IMR-90 (cell line): ENCODE data around the gene USP6NL. TPM values are rescaled to one million over a fixed set of nuclear protein-coding genes. Genes with fewer than 3 reads are reported as not detected.

ENCODE experiments used
- ATAC-seq: fragments of 200-7000 bp; cut with Tn5 transposase; 2 replicates; pipeline ENCODE4 v1.9.1; 2020; ENCODE audit warnings: low read depth, mild to moderate bottlenecking, moderate library complexity
- BruUV-seq: library from RNA; stranded (reverse); fragments of 400-500 nt; replicated peaks from 2 replicates; lab custom pipeline; 2021; lab: Mats Ljungman, UMichigan
- CTCF ChIA-PET: fragments of 300-600 bp; formaldehyde crosslinking; extraction: SDS; loops from one replicate; lab custom pipeline; 2021; ENCODE audit warnings: antibody characterized with exemption; lab: Yijun Ruan, JAX
- POLR2A ChIA-PET: fragments of 300-600 bp; sonication (Branson Sonifier 250); formaldehyde crosslinking; loops from one replicate; lab custom pipeline; 2022; ENCODE audit warnings: antibody characterized with exemption; ENCODE audit not compliant: unreplicated experiment; lab: Charles Lee
- DNase-seq: peaks from one replicate; pipeline ENCODE4 v3.0.0; 2013
- H2AFZ ChIP-seq: replicated peaks from 2 replicates; pipeline ENCODE3; 2013; ENCODE audit warnings: low read length, mild to moderate bottlenecking; ENCODE audit not compliant: poor library complexity
- H2AK5ac ChIP-seq: 2 replicates; pipeline ENCODE4 v1.6.1; 2013; ENCODE audit warnings: low read depth, low read length, inconsistent platforms
- H2AK9ac ChIP-seq: replicated peaks from 2 replicates; pipeline ENCODE3; 2013; ENCODE audit warnings: mild to moderate bottlenecking, low read depth, low read length, moderate library complexity; ENCODE audit not compliant: poor library complexity
- H2BK120ac ChIP-seq: 2 replicates; pipeline ENCODE4 v1.6.1; 2013; ENCODE audit warnings: low read depth, low read length, inconsistent platforms
- H2BK15ac ChIP-seq: 3 replicates; pipeline ENCODE4 v1.6.1; 2013; ENCODE audit warnings: low read depth, low read length, inconsistent platforms
- H2BK20ac ChIP-seq: 2 replicates; pipeline ENCODE4 v1.6.1; 2013; ENCODE audit warnings: low read depth, mild to moderate bottlenecking, inconsistent platforms, low read length, moderate library complexity
- H2BK5ac ChIP-seq: 2 replicates; pipeline ENCODE4 v1.6.1; 2013; ENCODE audit warnings: mild to moderate bottlenecking, low read depth, low read length, inconsistent platforms; ENCODE audit not compliant: poor library complexity, severe bottlenecking
- H3K14ac ChIP-seq: replicated peaks from 2 replicates; pipeline ENCODE4 v1.6.1; 2013; ENCODE audit warnings: low read depth, low read length, inconsistent platforms
- H3K18ac ChIP-seq: 2 replicates; pipeline ENCODE4 v1.6.1; 2013; ENCODE audit warnings: low read depth, low read length, control low read depth
- H3K23ac ChIP-seq: 2 replicates; pipeline ENCODE4 v1.6.1; 2013; ENCODE audit warnings: low read depth, low read length, inconsistent platforms
- H3K27ac ChIP-seq: 2 replicates; pipeline ENCODE4 v1.5.1; 2013; ENCODE audit warnings: mild to moderate bottlenecking, control low read depth, low read length; ENCODE audit not compliant: insufficient read depth
- H3K27me3 ChIP-seq: 2 replicates; pipeline ENCODE4 v1.6.1; 2013; ENCODE audit warnings: low read length; ENCODE audit not compliant: control insufficient read depth, insufficient read depth
- H3K36me3 ChIP-seq: 2 replicates; pipeline ENCODE4 v1.6.1; 2013; ENCODE audit warnings: low read length, mixed read lengths; ENCODE audit not compliant: control insufficient read depth, insufficient read depth
- H3K4ac ChIP-seq: 2 replicates; pipeline ENCODE4 v1.6.1; 2013; ENCODE audit warnings: low read depth, low read length, inconsistent platforms
- H3K4me1 ChIP-seq: 2 replicates; pipeline ENCODE4 v1.6.1; 2013; ENCODE audit warnings: low read length, mixed read lengths; ENCODE audit not compliant: control insufficient read depth, insufficient read depth
- H3K4me2 ChIP-seq: 2 replicates; pipeline ENCODE4 v1.6.1; 2013; ENCODE audit warnings: low read depth, mild to moderate bottlenecking, control low read depth, low read length, moderate library complexity
- H3K4me3 ChIP-seq: 2 replicates; pipeline ENCODE4 v1.5.1; 2013; ENCODE audit warnings: low read depth, mild to moderate bottlenecking, control low read depth, low read length, moderate library complexity; ENCODE audit not compliant: insufficient read depth
- H3K56ac ChIP-seq: 2 replicates; pipeline ENCODE4 v1.6.1; 2013; ENCODE audit warnings: low read length, inconsistent platforms; ENCODE audit not compliant: insufficient read depth; ENCODE audit errors: extremely low read depth
- H3K79me1 ChIP-seq, 2 experiments: 2 replicates each; pipeline ENCODE4 v1.6.1; 2013; ENCODE audit warnings: low read length in 2 of 2, inconsistent platforms in 1 of 2, low read depth in 1 of 2
- H3K9ac ChIP-seq: 2 replicates; pipeline ENCODE4 v1.6.1; 2013; ENCODE audit warnings: low read depth, low read length, control low read depth
- H3K9me1 ChIP-seq: 2 replicates; pipeline ENCODE4 v1.6.1; 2013; ENCODE audit warnings: low read length, inconsistent platforms; ENCODE audit not compliant: insufficient read depth
- H3K9me3 ChIP-seq: 2 replicates; pipeline ENCODE4 v1.6.1; 2013; ENCODE audit warnings: low read length; ENCODE audit not compliant: control insufficient read depth, insufficient read depth
- H4K20me1 ChIP-seq: 2 replicates; pipeline ENCODE4 v1.6.1; 2013; ENCODE audit warnings: low read length, inconsistent platforms; ENCODE audit not compliant: insufficient read depth
- H4K5ac ChIP-seq: 2 replicates; pipeline ENCODE4 v1.6.1; 2013; ENCODE audit warnings: mild to moderate bottlenecking, low read depth, low read length, control low read depth
- H4K8ac ChIP-seq, 2 experiments: 2 replicates each; pipeline ENCODE4 v1.6.1; 2013; ENCODE audit warnings: low read depth in 2 of 2, low read length in 2 of 2, control low read depth in 1 of 2, inconsistent platforms in 1 of 2
- H4K91ac ChIP-seq: 2 replicates; pipeline ENCODE4 v1.6.1; 2013; ENCODE audit warnings: low read depth, low read length, inconsistent platforms; ENCODE audit not compliant: insufficient read depth
- BHLHE40 ChIP-seq: fragments of 150-350 bp; IDR thresholded peaks from 2 replicates; pipeline ENCODE4 v1.6.1; 2016; ENCODE audit warnings: mild to moderate bottlenecking, low read depth, low read length
- CEBPB ChIP-seq: IDR thresholded peaks from 2 replicates; pipeline ENCODE4 v1.6.1; 2012; ENCODE audit warnings: low read depth, low read length, improper control_type of control experiment
- CHD1 ChIP-seq: IDR thresholded peaks from 2 replicates; pipeline ENCODE4 v1.6.1; 2012; ENCODE audit warnings: low read depth, low read length, improper control_type of control experiment
- ELK1 ChIP-seq: fragments of 150-350 bp; IDR thresholded peaks from 2 replicates; pipeline ENCODE4 v1.6.1; 2016; ENCODE audit warnings: low read depth, mild to moderate bottlenecking, low read length, moderate library complexity, borderline replicate concordance
- FOS ChIP-seq: fragments of 150-350 bp; IDR thresholded peaks from 2 replicates; pipeline ENCODE4 v1.6.1; 2016; ENCODE audit warnings: low read depth, low read length
- MAFK ChIP-seq: IDR thresholded peaks from 2 replicates; pipeline ENCODE4 v1.6.1; 2012; ENCODE audit warnings: low read depth, low read length, improper control_type of control experiment
- MAZ ChIP-seq: IDR thresholded peaks from 2 replicates; pipeline ENCODE4 v1.6.1; 2012; ENCODE audit warnings: low read depth, mild to moderate bottlenecking, low read length, improper control_type of control experiment, moderate library complexity, borderline replicate concordance
- MXI1 ChIP-seq: IDR thresholded peaks from 2 replicates; pipeline ENCODE4 v1.6.1; 2012; ENCODE audit warnings: low read depth, mild to moderate bottlenecking, low read length, moderate library complexity, borderline replicate concordance
- NFE2L2 ChIP-seq: fragments of 150-350 bp; IDR thresholded peaks from 2 replicates; pipeline ENCODE4 v1.6.1; 2016; ENCODE audit warnings: low read depth, mild to moderate bottlenecking, low read length
- POLR2A ChIP-seq: IDR thresholded peaks from 2 replicates; pipeline ENCODE4 v1.6.1; 2012; ENCODE audit warnings: mild to moderate bottlenecking, low read depth, low read length
- RAD21 ChIP-seq: IDR thresholded peaks from 2 replicates; pipeline ENCODE4 v1.6.1; 2012; ENCODE audit warnings: low read length, improper control_type of control experiment
- RCOR1 ChIP-seq: IDR thresholded peaks from 2 replicates; pipeline ENCODE4 v1.6.1; 2012; ENCODE audit warnings: mild to moderate bottlenecking, low read length, improper control_type of control experiment; ENCODE audit not compliant: insufficient replicate concordance
- RFX5 ChIP-seq: IDR thresholded peaks from 2 replicates; pipeline ENCODE4 v1.8.0; 2012; ENCODE audit warnings: low read depth, mild to moderate bottlenecking, low read length, moderate library complexity
- SMC3 ChIP-seq: fragments of 150-350 bp; IDR thresholded peaks from 2 replicates; pipeline ENCODE4 v1.6.1; 2016; ENCODE audit warnings: low read depth, mild to moderate bottlenecking, antibody characterized with exemption, low read length, moderate library complexity
- WGBS, 2 experiments: methylation state at CpG; one replicate each; pipeline versions ENCODE4 v1.1.5 to v1.1.7; 2013; ENCODE audit warnings: missing lambda C conversion rate in 2 of 2; ENCODE audit not compliant: insufficient read length in 1 of 2; ENCODE audit errors: extremely low coverage in 2 of 2; 5-methylcytosine and 5-hydroxymethylcytosine counted together
- dilution Hi-C: fragments of 300-500 bp; cut with HindIII; formaldehyde crosslinking; loops from one replicate; pipeline ENCODE4 v1.14.3; 2018; ENCODE audit warnings: low sequenced_read_pairs; ENCODE audit not compliant: unreplicated experiment
- in situ Hi-C: fragments of 300-500 bp; cut with MboI; formaldehyde crosslinking; loops from 3 replicates; pipeline ENCODE4 v1.14.3; 2019; ENCODE audit warnings: low sequenced_read_pairs, inconsistent platforms, mixed read lengths
- intact Hi-C: fragments of 100-400 bp; cut with micrococcal nuclease; formaldehyde crosslinking; loops from 2 replicates; pipeline ENCODE4 v1.10.0; 2022
- polyA plus RNA-seq, 3 experiments: library from polyadenylated mRNA; depleted of rRNA; stranded (reverse); fragments of >200 nt; gene quantifications; 2 replicates each; pipeline ENCODE4 v1.2.3, GENCODE V29; 2012; ENCODE audit warnings: low replicate concordance in 1 of 3
- total RNA-seq: library from RNA; depleted of rRNA; stranded (reverse); fragments of >200 nt; gene quantifications from 2 replicates; pipeline ENCODE4 v1.2.3, GENCODE V29; 2012
- TF ChIP-seq, protein P1 (sequence below): conservative IDR thresholded peaks from 2 replicates; pipeline ENCODE4 v1.5.1; 2012; ENCODE audit warnings: mild to moderate bottlenecking, low read depth, low read length, improper control_type of control experiment
- TF ChIP-seq, protein P2 (sequence below): fragments of 150-350 bp; IDR thresholded peaks from 2 replicates; pipeline ENCODE4 v1.6.1; 2017; ENCODE audit warnings: mild to moderate bottlenecking, antibody characterized with exemption, low read length, low read depth

Gene USP6NL
- total and polyA plus RNA-seq, 2 of the 4 experiments (the other 2 are of a cell fraction): 7.8 to 9.1 TPM

GRCh38 chr10:11530806-11531205 is 80.6 kb downstream of the USP6NL start:
- no peaks in the 10 kb centered on the region; the same call in 1 of the 2 replicates for H4K20me1 ChIP-seq
- intact Hi-C loops: no loop called here
- H2AK5ac ChIP-seq: no peak overlapping the region

More at GRCh38 chr10:11530806-11531205, 80.6 kb downstream of the USP6NL start:
- Histone ChIP-seq H3K9ac (no peak overlapping the region), H3K4me3 (no peak overlapping the region), H3K9me1 (peaks cover 9% of the 10 kb centered on the region), H4K5ac (no peak overlapping the region), H3K18ac (no peak overlapping the region), H3K27ac (no peak overlapping the region), H3K14ac (no peak overlapping the region), H3K27me3 (no peaks in the 10 kb centered on the region), H3K56ac (no peak overlapping the region), H2BK5ac (no peak overlapping the region), H2BK20ac (no peak overlapping the region), H3K23ac (no peak overlapping the region), H3K9me3 (no peaks in the 10 kb centered on the region), H3K79me1 (peaks cover 18 to 22% of the 10 kb centered on the region in 2 experiments), H3K4ac (no peak overlapping the region), H4K91ac (no peak overlapping the region), H3K4me2 (peak overlapping the region; percentile 61; the same call in 1 of the 2 replicates), H3K4me1 (peaks cover 13% of the 10 kb centered on the region), H2BK15ac (no peak overlapping the region), H2BK120ac (no peak overlapping the region), H2AK9ac (no peak overlapping the region), H4K8ac (no peak overlapping the region), H2AFZ (no peak overlapping the region), H3K36me3 (no peaks in the 10 kb centered on the region)
- CTCF ChIA-PET: no interaction called here
- in situ Hi-C loops (no loop called here), dilution Hi-C loops (no loop called here)
- BruUV-seq: no TSS peak
- ATAC-seq: no peak
- no CpG with 5 or more reads among the region's 5 CpGs for WGBS, 2 experiments
- no peak for DNase-seq
- TF ChIP-seq FOS (no peak), RAD21 (no peak), MAFK (no peak), BHLHE40 (no peak), SMC3 (no peak), CEBPB (no peak), CHD1 (no peak), POLR2A (no peak), RFX5 (no peak), NFE2L2 (no peak), ELK1 (no peak), MXI1 (no peak), MAZ (no peak), RCOR1 (no peak)
- TF ChIP-seq, protein P1, sequence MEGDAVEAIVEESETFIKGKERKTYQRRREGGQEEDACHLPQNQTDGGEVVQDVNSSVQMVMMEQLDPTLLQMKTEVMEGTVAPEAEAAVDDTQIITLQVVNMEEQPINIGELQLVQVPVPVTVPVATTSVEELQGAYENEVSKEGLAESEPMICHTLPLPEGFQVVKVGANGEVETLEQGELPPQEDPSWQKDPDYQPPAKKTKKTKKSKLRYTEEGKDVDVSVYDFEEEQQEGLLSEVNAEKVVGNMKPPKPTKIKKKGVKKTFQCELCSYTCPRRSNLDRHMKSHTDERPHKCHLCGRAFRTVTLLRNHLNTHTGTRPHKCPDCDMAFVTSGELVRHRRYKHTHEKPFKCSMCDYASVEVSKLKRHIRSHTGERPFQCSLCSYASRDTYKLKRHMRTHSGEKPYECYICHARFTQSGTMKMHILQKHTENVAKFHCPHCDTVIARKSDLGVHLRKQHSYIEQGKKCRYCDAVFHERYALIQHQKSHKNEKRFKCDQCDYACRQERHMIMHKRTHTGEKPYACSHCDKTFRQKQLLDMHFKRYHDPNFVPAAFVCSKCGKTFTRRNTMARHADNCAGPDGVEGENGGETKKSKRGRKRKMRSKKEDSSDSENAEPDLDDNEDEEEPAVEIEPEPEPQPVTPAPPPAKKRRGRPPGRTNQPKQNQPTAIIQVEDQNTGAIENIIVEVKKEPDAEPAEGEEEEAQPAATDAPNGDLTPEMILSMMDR: no peak
- TF ChIP-seq, protein P2, sequence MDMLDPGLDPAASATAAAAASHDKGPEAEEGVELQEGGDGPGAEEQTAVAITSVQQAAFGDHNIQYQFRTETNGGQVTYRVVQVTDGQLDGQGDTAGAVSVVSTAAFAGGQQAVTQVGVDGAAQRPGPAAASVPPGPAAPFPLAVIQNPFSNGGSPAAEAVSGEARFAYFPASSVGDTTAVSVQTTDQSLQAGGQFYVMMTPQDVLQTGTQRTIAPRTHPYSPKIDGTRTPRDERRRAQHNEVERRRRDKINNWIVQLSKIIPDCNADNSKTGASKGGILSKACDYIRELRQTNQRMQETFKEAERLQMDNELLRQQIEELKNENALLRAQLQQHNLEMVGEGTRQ: no peak
- POLR2A ChIA-PET: no interaction called here
